ENCODE results near the gene IL1RAPL1. TPM values are rescaled to one million over a fixed set of nuclear protein-coding genes. Genes with fewer than 3 reads are reported as not detected.

IL1RAPL1 gene
- total and polyA plus RNA-seq, 2 experiments from 2014 or later, result 0.18 to 0.49 TPM

DNA sequence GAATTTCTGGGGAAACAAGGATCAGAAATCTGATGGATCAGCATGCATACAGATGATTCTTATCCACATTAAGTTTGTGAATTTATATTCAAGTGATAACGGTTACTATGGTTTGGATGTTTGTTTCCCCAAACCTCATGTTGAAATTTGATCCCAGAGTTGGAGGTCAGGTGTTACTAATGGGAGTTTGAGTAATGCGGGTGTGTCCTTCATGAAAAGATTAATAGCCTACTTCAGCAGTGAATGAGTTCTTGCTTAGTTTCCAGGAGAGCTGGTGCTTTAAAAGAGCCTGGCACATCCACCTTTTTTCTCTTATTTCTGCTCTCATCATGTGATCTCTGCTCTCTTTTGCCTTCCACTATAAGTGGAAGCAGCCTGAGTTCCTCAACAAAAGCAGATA, 712.4 kb downstream of the IL1RAPL1 start (continued):
- TF ChIP-seq ZNF331 (CRISPR knock-in tag; IDR thresholded peaks at IDR 0.05; ENCODE audit: low read depth), result no peak
- TF ChIP-seq, protein P1, sequence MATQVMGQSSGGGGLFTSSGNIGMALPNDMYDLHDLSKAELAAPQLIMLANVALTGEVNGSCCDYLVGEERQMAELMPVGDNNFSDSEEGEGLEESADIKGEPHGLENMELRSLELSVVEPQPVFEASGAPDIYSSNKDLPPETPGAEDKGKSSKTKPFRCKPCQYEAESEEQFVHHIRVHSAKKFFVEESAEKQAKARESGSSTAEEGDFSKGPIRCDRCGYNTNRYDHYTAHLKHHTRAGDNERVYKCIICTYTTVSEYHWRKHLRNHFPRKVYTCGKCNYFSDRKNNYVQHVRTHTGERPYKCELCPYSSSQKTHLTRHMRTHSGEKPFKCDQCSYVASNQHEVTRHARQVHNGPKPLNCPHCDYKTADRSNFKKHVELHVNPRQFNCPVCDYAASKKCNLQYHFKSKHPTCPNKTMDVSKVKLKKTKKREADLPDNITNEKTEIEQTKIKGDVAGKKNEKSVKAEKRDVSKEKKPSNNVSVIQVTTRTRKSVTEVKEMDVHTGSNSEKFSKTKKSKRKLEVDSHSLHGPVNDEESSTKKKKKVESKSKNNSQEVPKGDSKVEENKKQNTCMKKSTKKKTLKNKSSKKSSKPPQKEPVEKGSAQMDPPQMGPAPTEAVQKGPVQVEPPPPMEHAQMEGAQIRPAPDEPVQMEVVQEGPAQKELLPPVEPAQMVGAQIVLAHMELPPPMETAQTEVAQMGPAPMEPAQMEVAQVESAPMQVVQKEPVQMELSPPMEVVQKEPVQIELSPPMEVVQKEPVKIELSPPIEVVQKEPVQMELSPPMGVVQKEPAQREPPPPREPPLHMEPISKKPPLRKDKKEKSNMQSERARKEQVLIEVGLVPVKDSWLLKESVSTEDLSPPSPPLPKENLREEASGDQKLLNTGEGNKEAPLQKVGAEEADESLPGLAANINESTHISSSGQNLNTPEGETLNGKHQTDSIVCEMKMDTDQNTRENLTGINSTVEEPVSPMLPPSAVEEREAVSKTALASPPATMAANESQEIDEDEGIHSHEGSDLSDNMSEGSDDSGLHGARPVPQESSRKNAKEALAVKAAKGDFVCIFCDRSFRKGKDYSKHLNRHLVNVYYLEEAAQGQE (IDR thresholded peaks at IDR 0.05; ENCODE audit: unreplicated experiment), result no peak
- no peak for TF ChIP-seq STAT1 (IDR thresholded peaks at IDR 0.05; ENCODE audit: unreplicated experiment)
- TF ChIP-seq, protein P2, sequence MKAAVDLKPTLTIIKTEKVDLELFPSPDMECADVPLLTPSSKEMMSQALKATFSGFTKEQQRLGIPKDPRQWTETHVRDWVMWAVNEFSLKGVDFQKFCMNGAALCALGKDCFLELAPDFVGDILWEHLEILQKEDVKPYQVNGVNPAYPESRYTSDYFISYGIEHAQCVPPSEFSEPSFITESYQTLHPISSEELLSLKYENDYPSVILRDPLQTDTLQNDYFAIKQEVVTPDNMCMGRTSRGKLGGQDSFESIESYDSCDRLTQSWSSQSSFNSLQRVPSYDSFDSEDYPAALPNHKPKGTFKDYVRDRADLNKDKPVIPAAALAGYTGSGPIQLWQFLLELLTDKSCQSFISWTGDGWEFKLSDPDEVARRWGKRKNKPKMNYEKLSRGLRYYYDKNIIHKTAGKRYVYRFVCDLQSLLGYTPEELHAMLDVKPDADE (IDR thresholded peaks at IDR 0.05), result no peak

DNA sequence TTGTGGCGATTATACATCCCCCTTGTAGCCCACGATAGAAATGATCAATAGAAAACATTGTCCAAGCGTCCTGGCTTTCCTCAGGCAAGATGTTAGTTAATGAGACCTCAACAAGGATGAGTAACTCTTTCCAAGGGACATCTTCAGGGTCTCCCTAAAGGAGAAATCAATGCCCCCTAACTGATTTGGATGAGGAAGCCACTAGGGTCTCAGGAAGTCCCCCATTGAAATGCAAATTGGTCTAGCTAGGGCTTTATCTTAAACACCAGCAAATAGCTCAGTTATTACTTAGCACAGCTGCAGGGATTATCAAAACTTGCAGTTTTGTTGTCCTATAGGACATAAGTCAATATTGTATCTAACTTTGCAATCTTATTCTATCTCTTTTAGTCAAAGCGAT, 721.5 kb downstream of the IL1RAPL1 start:
- H3K27me3 ChIP-seq (ENCODE audit: insufficient read depth), result peaks cover 19% of the 10 kb centered on the region
- H3K4me2 ChIP-seq, result peak overlapping the region; percentile 56
- H4K20me1 ChIP-seq (replicated peaks; ENCODE audit: insufficient read depth), result no peaks in the 10 kb centered on the region
- H3F3A ChIP-seq (replicated peaks; ENCODE audit: low read depth), result no peaks in the 10 kb centered on the region
- H3K27ac ChIP-seq (ENCODE audit: low read depth), result peak overlapping the region; percentile 90
- H2AFZ ChIP-seq, result no peak overlapping the region
- no peaks in the 10 kb centered on the region for H3K9me3 Mint-ChIP-seq
- H3K36me3 ChIP-seq (ENCODE audit: insufficient read depth), result no peaks in the 10 kb centered on the region
- H3K9me2 ChIP-seq (ENCODE audit: insufficient read depth), result no peaks in the 10 kb centered on the region
- peak overlapping the region; percentile 60; the same call in 1 of the 2 replicates for H3K27ac Mint-ChIP-seq
- peaks cover 18% of the 10 kb centered on the region for H3K4me1 ChIP-seq (ENCODE audit: insufficient read depth)
- DNase-seq (ENCODE audit: low spot score), result peak; percentile 24
- TF ChIP-seq STAT1 (IDR thresholded peaks at IDR 0.05; ENCODE audit: unreplicated experiment) (no peak), NANOG (IDR thresholded peaks at IDR 0.05; ENCODE audit: borderline replicate concordance) (no peak), JUNB (IDR thresholded peaks at IDR 0.05; ENCODE audit: unreplicated experiment) (no peak), EZH2phosphoT487 (IDR thresholded peaks at IDR 0.05; ENCODE audit: unreplicated experiment) (no peak)
- TF ChIP-seq, protein P3, sequence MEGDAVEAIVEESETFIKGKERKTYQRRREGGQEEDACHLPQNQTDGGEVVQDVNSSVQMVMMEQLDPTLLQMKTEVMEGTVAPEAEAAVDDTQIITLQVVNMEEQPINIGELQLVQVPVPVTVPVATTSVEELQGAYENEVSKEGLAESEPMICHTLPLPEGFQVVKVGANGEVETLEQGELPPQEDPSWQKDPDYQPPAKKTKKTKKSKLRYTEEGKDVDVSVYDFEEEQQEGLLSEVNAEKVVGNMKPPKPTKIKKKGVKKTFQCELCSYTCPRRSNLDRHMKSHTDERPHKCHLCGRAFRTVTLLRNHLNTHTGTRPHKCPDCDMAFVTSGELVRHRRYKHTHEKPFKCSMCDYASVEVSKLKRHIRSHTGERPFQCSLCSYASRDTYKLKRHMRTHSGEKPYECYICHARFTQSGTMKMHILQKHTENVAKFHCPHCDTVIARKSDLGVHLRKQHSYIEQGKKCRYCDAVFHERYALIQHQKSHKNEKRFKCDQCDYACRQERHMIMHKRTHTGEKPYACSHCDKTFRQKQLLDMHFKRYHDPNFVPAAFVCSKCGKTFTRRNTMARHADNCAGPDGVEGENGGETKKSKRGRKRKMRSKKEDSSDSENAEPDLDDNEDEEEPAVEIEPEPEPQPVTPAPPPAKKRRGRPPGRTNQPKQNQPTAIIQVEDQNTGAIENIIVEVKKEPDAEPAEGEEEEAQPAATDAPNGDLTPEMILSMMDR (conservative IDR thresholded peaks at IDR 0.05; ENCODE audit: low read depth in 2 of 2), result no peak
- TF ChIP-seq, protein P2 (IDR thresholded peaks at IDR 0.05), result peak; percentile 20; the same call in 1 of the 2 replicates
- TF ChIP-seq, protein P4, sequence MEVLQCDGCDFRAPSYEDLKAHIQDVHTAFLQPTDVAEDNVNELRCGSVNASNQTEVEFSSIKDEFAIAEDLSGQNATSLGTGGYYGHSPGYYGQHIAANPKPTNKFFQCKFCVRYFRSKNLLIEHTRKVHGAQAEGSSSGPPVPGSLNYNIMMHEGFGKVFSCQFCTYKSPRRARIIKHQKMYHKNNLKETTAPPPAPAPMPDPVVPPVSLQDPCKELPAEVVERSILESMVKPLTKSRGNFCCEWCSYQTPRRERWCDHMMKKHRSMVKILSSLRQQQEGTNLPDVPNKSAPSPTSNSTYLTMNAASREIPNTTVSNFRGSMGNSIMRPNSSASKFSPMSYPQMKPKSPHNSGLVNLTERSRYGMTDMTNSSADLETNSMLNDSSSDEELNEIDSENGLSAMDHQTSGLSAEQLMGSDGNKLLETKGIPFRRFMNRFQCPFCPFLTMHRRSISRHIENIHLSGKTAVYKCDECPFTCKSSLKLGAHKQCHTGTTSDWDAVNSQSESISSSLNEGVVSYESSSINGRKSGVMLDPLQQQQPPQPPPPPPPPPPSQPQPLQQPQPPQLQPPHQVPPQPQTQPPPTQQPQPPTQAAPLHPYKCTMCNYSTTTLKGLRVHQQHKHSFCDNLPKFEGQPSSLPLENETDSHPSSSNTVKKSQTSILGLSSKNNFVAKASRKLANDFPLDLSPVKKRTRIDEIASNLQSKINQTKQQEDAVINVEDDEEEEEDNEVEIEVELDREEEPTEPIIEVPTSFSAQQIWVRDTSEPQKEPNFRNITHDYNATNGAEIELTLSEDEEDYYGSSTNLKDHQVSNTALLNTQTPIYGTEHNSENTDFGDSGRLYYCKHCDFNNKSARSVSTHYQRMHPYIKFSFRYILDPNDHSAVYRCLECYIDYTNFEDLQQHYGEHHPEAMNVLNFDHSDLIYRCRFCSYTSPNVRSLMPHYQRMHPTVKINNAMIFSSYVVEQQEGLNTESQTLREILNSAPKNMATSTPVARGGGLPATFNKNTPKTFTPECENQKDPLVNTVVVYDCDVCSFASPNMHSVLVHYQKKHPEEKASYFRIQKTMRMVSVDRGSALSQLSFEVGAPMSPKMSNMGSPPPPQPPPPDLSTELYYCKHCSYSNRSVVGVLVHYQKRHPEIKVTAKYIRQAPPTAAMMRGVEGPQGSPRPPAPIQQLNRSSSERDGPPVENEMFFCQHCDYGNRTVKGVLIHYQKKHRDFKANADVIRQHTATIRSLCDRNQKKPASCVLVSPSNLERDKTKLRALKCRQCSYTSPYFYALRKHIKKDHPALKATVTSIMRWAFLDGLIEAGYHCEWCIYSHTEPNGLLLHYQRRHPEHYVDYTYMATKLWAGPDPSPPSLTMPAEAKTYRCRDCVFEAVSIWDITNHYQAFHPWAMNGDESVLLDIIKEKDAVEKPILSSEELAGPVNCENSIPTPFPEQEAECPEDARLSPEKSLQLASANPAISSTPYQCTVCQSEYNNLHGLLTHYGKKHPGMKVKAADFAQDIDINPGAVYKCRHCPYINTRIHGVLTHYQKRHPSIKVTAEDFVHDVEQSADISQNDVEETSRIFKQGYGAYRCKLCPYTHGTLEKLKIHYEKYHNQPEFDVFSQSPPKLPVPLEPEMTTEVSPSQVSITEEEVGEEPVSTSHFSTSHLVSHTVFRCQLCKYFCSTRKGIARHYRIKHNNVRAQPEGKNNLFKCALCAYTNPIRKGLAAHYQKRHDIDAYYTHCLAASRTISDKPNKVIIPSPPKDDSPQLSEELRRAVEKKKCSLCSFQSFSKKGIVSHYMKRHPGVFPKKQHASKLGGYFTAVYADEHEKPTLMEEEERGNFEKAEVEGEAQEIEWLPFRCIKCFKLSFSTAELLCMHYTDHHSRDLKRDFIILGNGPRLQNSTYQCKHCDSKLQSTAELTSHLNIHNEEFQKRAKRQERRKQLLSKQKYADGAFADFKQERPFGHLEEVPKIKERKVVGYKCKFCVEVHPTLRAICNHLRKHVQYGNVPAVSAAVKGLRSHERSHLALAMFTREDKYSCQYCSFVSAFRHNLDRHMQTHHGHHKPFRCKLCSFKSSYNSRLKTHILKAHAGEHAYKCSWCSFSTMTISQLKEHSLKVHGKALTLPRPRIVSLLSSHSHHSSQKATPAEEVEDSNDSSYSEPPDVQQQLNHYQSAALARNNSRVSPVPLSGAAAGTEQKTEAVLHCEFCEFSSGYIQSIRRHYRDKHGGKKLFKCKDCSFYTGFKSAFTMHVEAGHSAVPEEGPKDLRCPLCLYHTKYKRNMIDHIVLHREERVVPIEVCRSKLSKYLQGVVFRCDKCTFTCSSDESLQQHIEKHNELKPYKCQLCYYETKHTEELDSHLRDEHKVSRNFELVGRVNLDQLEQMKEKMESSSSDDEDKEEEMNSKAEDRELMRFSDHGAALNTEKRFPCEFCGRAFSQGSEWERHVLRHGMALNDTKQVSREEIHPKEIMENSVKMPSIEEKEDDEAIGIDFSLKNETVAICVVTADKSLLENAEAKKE (CRISPR knock-in tag; IDR thresholded peaks at IDR 0.05), result peak; percentile 19; the same call in 1 of the 2 replicates
- H3K79me2 ChIP-seq (replicated peaks; ENCODE audit: insufficient read depth), result no peaks in the 10 kb centered on the region
- H3K4me3 Mint-ChIP-seq, result peak overlapping the region; percentile 28; the same call in 1 of the 3 replicates
- H3K4me1 Mint-ChIP-seq, result peaks cover 23% of the 10 kb centered on the region
- peak overlapping the region; percentile 31 for H3K4me3 ChIP-seq
- peak; percentile 67 for ATAC-seq
- H3K36me3 Mint-ChIP-seq (ENCODE audit: low read depth), result no peaks in the 10 kb centered on the region
- H3K27me3 Mint-ChIP-seq (ENCODE audit: insufficient read depth, low read depth, poor library complexity), result peaks cover 2% of the 10 kb centered on the region

Measured in GM23338 (cell line).